ENCODE measurements around the gene PDZD11.
"Not testable (repeated sequence)": the region's sequence is repeated elsewhere in the genome, so short reads cannot be mapped to it uniquely, and the experiment has no call there.

Gene PDZD11

GRCh38 chrX:70244881-70245280, 44.8 kb downstream of the PDZD11 start:
- POLR2A ChIA-PET, result no interaction called here
- TF ChIP-seq TARDBP (IDR thresholded peaks at IDR 0.05), result no peak
- TF ChIP-seq FOXK2 (IDR thresholded peaks at IDR 0.05), result no peak
- TF ChIP-seq SUZ12 (IDR thresholded peaks at IDR 0.05), result no peak
- TF ChIP-seq NFRKB (IDR thresholded peaks at IDR 0.05), result no peak
- TF ChIP-seq, protein P1, sequence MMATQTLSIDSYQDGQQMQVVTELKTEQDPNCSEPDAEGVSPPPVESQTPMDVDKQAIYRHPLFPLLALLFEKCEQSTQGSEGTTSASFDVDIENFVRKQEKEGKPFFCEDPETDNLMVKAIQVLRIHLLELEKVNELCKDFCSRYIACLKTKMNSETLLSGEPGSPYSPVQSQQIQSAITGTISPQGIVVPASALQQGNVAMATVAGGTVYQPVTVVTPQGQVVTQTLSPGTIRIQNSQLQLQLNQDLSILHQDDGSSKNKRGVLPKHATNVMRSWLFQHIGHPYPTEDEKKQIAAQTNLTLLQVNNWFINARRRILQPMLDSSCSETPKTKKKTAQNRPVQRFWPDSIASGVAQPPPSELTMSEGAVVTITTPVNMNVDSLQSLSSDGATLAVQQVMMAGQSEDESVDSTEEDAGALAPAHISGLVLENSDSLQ (IDR thresholded peaks at IDR 0.05), result no peak
- no peak for TF ChIP-seq BHLHE40 (IDR thresholded peaks at IDR 0.05; ENCODE audit: borderline replicate concordance)
- no peak for TF ChIP-seq ZNF384 (IDR thresholded peaks at IDR 0.05)
- TF ChIP-seq ARNT (IDR thresholded peaks at IDR 0.05), result no peak
- TF ChIP-seq LEF1 (IDR thresholded peaks at IDR 0.05; ENCODE audit: borderline replicate concordance), result no peak
- no peak for TF ChIP-seq L3MBTL2 (conservative IDR thresholded peaks at IDR 0.05)
- CTCF ChIA-PET, result interaction anchor here (0.7 kb wide), 1 partner anchor 69 kb away, joined by 3 read pairs; no protein-coding TSS in a partner anchor
- DNase-seq (ENCODE audit: extremely low spot score), result no peak

DNA sequence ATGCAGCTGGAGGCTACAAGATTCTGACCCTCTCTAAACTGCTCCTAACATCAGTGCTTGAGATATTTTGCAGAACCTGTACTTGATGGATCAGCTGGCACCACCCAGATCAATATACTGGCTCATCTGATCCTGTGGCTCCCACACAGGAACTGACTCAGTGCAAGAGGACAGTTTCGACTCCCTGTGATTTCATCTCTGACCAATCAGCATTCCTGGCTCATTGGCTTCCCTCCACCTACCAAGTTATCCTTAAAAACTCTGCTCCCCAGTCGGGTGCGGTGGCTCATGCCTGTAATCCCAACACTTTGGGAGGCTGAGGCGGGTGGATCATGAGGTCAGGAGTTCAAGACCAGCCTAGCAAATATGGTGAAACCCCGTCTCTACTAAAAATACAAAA, 46.1 kb downstream of the PDZD11 start:
- POLR2A ChIA-PET; DNase-seq (ENCODE audit: extremely low spot score); CTCF ChIA-PET: not testable (repeated sequence)

- ChIA-PET POLR2A (no interaction called here), CTCF (interaction anchor here (0.7 to 1.1 kb wide), 2 partner anchors 108 to 210 kb away, joined by 4 read pairs; partner anchors contain the start of gene IGBP1)
- no peak for DNase-seq (ENCODE audit: extremely low spot score)
- no peak for TF ChIP-seq CTBP1 (IDR thresholded peaks at IDR 0.05; ENCODE audit: borderline replicate concordance)
- no peak for TF ChIP-seq TARDBP (IDR thresholded peaks at IDR 0.05)
- TF ChIP-seq SUZ12 (IDR thresholded peaks at IDR 0.05), result no peak
- no peak for TF ChIP-seq HDGF (IDR thresholded peaks at IDR 0.05; ENCODE audit: borderline replicate concordance)
- no peak for TF ChIP-seq ELF4 (IDR thresholded peaks at IDR 0.05)
- TF ChIP-seq L3MBTL2 (conservative IDR thresholded peaks at IDR 0.05), result no peak
- no peak for TF ChIP-seq FOXK2 (IDR thresholded peaks at IDR 0.05)
- no peak for TF ChIP-seq ARNT (IDR thresholded peaks at IDR 0.05)
- TF ChIP-seq, protein P1 (IDR thresholded peaks at IDR 0.05), result no peak
- TF ChIP-seq NFRKB (IDR thresholded peaks at IDR 0.05), result no peak
Measured at GRCh38 chrX:70241501-70241900, 48.2 kb downstream of the PDZD11 start.

- no peak for TF ChIP-seq NFRKB (IDR thresholded peaks at IDR 0.05)
- TF ChIP-seq TARDBP (IDR thresholded peaks at IDR 0.05), result no peak
- TF ChIP-seq FOXA1 (IDR thresholded peaks at IDR 0.05), result no peak
- TF ChIP-seq HDGF (IDR thresholded peaks at IDR 0.05; ENCODE audit: borderline replicate concordance), result no peak
- TF ChIP-seq SP1 (IDR thresholded peaks at IDR 0.05), result no peak
- TF ChIP-seq L3MBTL2 (conservative IDR thresholded peaks at IDR 0.05), result no peak
- no peak for TF ChIP-seq ELF4 (IDR thresholded peaks at IDR 0.05)
- TF ChIP-seq, protein P1 (IDR thresholded peaks at IDR 0.05), result no peak
- TF ChIP-seq ARNT (IDR thresholded peaks at IDR 0.05), result no peak
- TF ChIP-seq FOXK2 (IDR thresholded peaks at IDR 0.05), result no peak
- TF ChIP-seq FOXM1 (IDR thresholded peaks at IDR 0.05; ENCODE audit: borderline replicate concordance), result no peak
- TF ChIP-seq SUZ12 (IDR thresholded peaks at IDR 0.05), result no peak
- no peak for TF ChIP-seq BHLHE40 (IDR thresholded peaks at IDR 0.05; ENCODE audit: borderline replicate concordance)
- no peak for TF ChIP-seq LEF1 (IDR thresholded peaks at IDR 0.05; ENCODE audit: borderline replicate concordance)
- no peak for TF ChIP-seq ZNF384 (IDR thresholded peaks at IDR 0.05)
- TF ChIP-seq CTBP1 (IDR thresholded peaks at IDR 0.05; ENCODE audit: borderline replicate concordance), result no peak
Measured at GRCh38 chrX:70240751-70241150, 49.0 kb downstream of the PDZD11 start.

More at GRCh38 chrX:70240751-70241150, 49.0 kb downstream of the PDZD11 start:
- CTCF ChIA-PET, result no interaction called here
- POLR2A ChIA-PET, result no interaction called here
- DNase-seq (ENCODE audit: extremely low spot score), result no peak
